Effector memory CD4-positive, alpha-beta T cell (primary cell): ENCODE measurements around the gene GLO1.

Experiments
- DNase-seq, 3 donors: peaks; one replicate each; pipeline ENCODE4 v3.0.0-alpha.2; 2020
- H3K27ac ChIP-seq: 2 replicates; pipeline ENCODE4 v1.7.0; 2013; ENCODE audit warnings: mild to moderate bottlenecking, low read length, moderate library complexity; ENCODE audit not compliant: insufficient read depth, poor library complexity, severe bottlenecking
- H3K27me3 ChIP-seq: replicated peaks from 2 replicates; pipeline ENCODE4 v1.7.0; 2013; ENCODE audit warnings: mild to moderate bottlenecking, low read length; ENCODE audit not compliant: insufficient read depth, control insufficient read depth, poor library complexity, severe bottlenecking
- H3K36me3 ChIP-seq: 2 replicates; pipeline ENCODE4 v1.7.0; 2013; ENCODE audit warnings: mild to moderate bottlenecking, low read length, moderate library complexity; ENCODE audit not compliant: control insufficient read depth, insufficient read depth
- H3K4me1 ChIP-seq: 2 replicates; pipeline ENCODE4 v1.7.0; 2013; ENCODE audit warnings: low read length, mild to moderate bottlenecking; ENCODE audit not compliant: control insufficient read depth, insufficient read depth, poor library complexity, severe bottlenecking
- H3K4me3 ChIP-seq: 2 replicates; pipeline ENCODE4 v1.7.0; 2013; ENCODE audit warnings: low read length, low read depth, mild to moderate bottlenecking; ENCODE audit not compliant: insufficient read depth, poor library complexity, severe bottlenecking
- H3K9me3 ChIP-seq: 2 replicates; pipeline ENCODE4 v1.7.0; 2013; ENCODE audit warnings: mild to moderate bottlenecking, low read length, moderate library complexity; ENCODE audit not compliant: control insufficient read depth

The GLO1 gene

GRCh38 chr6:38687549-38687948, 15.4 kb downstream of the GLO1 start:
- H3K27ac ChIP-seq: no peak overlapping the region
- no peaks in the 10 kb centered on the region for H3K9me3 ChIP-seq
- no peak overlapping the region for H3K4me3 ChIP-seq
- no peaks in the 10 kb centered on the region for H3K4me1 ChIP-seq
- no peak for DNase-seq
- H3K27me3 ChIP-seq: no peaks in the 10 kb centered on the region
- H3K36me3 ChIP-seq: peaks cover 4% of the 10 kb centered on the region

GRCh38 chr6:38687043-38687353, 15.9 kb downstream of the GLO1 start:
- Histone ChIP-seq H3K27me3 (no peaks in the 10 kb centered on the region), H3K9me3 (no peaks in the 10 kb centered on the region), H3K4me1 (no peaks in the 10 kb centered on the region), H3K36me3 (peaks cover 4% of the 10 kb centered on the region), H3K27ac (no peak overlapping the region), H3K4me3 (no peak overlapping the region)
- DNase-seq: no peak

- Histone ChIP-seq H3K4me1 (no peaks in the 10 kb centered on the region), H3K4me3 (no peak overlapping the region), H3K36me3 (peaks cover 9% of the 10 kb centered on the region), H3K27ac (no peak overlapping the region), H3K9me3 (no peaks in the 10 kb centered on the region), H3K27me3 (no peaks in the 10 kb centered on the region)
- no peak for DNase-seq
Observed at GRCh38 chr6:38686270-38687042, 16.5 kb downstream of the GLO1 start.

- Histone ChIP-seq H3K36me3 (peaks cover 9% of the 10 kb centered on the region), H3K4me1 (no peaks in the 10 kb centered on the region), H3K27ac (no peak overlapping the region), H3K27me3 (no peaks in the 10 kb centered on the region), H3K4me3 (no peak overlapping the region), H3K9me3 (no peaks in the 10 kb centered on the region)
- DNase-seq: no peak
Observed at GRCh38 chr6:38684904-38685303, 18.0 kb downstream of the GLO1 start.

- Histone ChIP-seq H3K4me3 (no peak overlapping the region), H3K4me1 (no peaks in the 10 kb centered on the region), H3K9me3 (no peaks in the 10 kb centered on the region), H3K27ac (no peak overlapping the region), H3K27me3 (no peaks in the 10 kb centered on the region), H3K36me3 (peaks cover 9% of the 10 kb centered on the region)
- no peak for DNase-seq
Observed at GRCh38 chr6:38684237-38684636, 18.7 kb downstream of the GLO1 start.

GRCh38 chr6:38681850-38682249, 21.1 kb downstream of the GLO1 start:
- Histone ChIP-seq H3K9me3 (no peaks in the 10 kb centered on the region), H3K4me3 (no peak overlapping the region), H3K27me3 (no peaks in the 10 kb centered on the region), H3K4me1 (no peaks in the 10 kb centered on the region), H3K27ac (no peak overlapping the region), H3K36me3 (peaks cover 15% of the 10 kb centered on the region)
- no peak for DNase-seq

- no peak for DNase-seq
Observed at GRCh38 chr6:38679668-38680067, 23.3 kb downstream of the GLO1 start.

GRCh38 chr6:38678178-38678760, 24.7 kb downstream of the GLO1 start:
- Histone ChIP-seq H3K27ac (no peak overlapping the region), H3K36me3 (peaks cover 15% of the 10 kb centered on the region), H3K9me3 (no peaks in the 10 kb centered on the region)

More at GRCh38 chr6:38679668-38680067, 23.3 kb downstream of the GLO1 start:
- H3K4me1 ChIP-seq: no peaks in the 10 kb centered on the region
- H3K27ac ChIP-seq: no peak overlapping the region
- no peaks in the 10 kb centered on the region for H3K27me3 ChIP-seq
- H3K9me3 ChIP-seq: no peaks in the 10 kb centered on the region
- peaks cover 15% of the 10 kb centered on the region for H3K36me3 ChIP-seq
- no peak overlapping the region for H3K4me3 ChIP-seq

GRCh38 chr6:38676974-38677544, 25.9 kb downstream of the GLO1 start:
- peaks cover 11% of the 10 kb centered on the region for H3K36me3 ChIP-seq
- H3K27me3 ChIP-seq: no peaks in the 10 kb centered on the region
- no peaks in the 10 kb centered on the region for H3K4me1 ChIP-seq
- H3K27ac ChIP-seq: no peak overlapping the region
- no peak overlapping the region for H3K4me3 ChIP-seq
- no peak for DNase-seq
- no peaks in the 10 kb centered on the region for H3K9me3 ChIP-seq

More at GRCh38 chr6:38678178-38678760, 24.7 kb downstream of the GLO1 start:
- no peaks in the 10 kb centered on the region for H3K4me1 ChIP-seq
- H3K4me3 ChIP-seq: no peak overlapping the region
- no peak for DNase-seq
- no peaks in the 10 kb centered on the region for H3K27me3 ChIP-seq

- no peaks in the 10 kb centered on the region for H3K4me1 ChIP-seq
- H3K27me3 ChIP-seq: no peaks in the 10 kb centered on the region
- H3K27ac ChIP-seq: no peak overlapping the region
- H3K36me3 ChIP-seq: peaks cover 5% of the 10 kb centered on the region
- H3K9me3 ChIP-seq: no peaks in the 10 kb centered on the region
- no peak overlapping the region for H3K4me3 ChIP-seq
- DNase-seq: no peak
Observed at GRCh38 chr6:38676236-38676973, 26.5 kb downstream of the GLO1 start.
